ENCODE data around the gene GOLGA5. TPM values are rescaled to one million over a fixed set of nuclear protein-coding genes. Genes with fewer than 3 reads are reported as not detected.
"Not testable (repeated sequence)": the region's sequence is repeated elsewhere in the genome, so short reads cannot be mapped to it uniquely, and the experiment has no call there.

The GOLGA5 gene
- total and polyA plus RNA-seq, 12 donors: 18.5 to 27.7 (median 21.9) TPM

GRCh38 chr14:92774572-92774971 is 19.5 kb upstream of the GOLGA5 start:
- Histone ChIP-seq H3K9me3 (no peaks in the 10 kb centered on the region), H3K27me3 (no peaks in the 10 kb centered on the region), H3K4me3 (no peak overlapping the region), H3K27ac (peak overlapping the region in 2 of 10 donors; percentile 35 to 72), H3K4me1 (peaks cover 0 to 22% (median 0%) of the 10 kb centered on the region in 9 donors), H3K36me3 (no peaks in the 10 kb centered on the region)
- WGBS, 2 donors: 75 to 85% methylated on average over 8 of the region's 8 CpGs
- intact Hi-C loops (cut with DNase I): no loop called here
- TF ChIP-seq, protein P1, sequence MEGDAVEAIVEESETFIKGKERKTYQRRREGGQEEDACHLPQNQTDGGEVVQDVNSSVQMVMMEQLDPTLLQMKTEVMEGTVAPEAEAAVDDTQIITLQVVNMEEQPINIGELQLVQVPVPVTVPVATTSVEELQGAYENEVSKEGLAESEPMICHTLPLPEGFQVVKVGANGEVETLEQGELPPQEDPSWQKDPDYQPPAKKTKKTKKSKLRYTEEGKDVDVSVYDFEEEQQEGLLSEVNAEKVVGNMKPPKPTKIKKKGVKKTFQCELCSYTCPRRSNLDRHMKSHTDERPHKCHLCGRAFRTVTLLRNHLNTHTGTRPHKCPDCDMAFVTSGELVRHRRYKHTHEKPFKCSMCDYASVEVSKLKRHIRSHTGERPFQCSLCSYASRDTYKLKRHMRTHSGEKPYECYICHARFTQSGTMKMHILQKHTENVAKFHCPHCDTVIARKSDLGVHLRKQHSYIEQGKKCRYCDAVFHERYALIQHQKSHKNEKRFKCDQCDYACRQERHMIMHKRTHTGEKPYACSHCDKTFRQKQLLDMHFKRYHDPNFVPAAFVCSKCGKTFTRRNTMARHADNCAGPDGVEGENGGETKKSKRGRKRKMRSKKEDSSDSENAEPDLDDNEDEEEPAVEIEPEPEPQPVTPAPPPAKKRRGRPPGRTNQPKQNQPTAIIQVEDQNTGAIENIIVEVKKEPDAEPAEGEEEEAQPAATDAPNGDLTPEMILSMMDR (IDR thresholded peaks at IDR 0.05): no peak
- no peak for DNase-seq
- peak in 3 of 8 donors; percentile 31 to 54 (median 39) for ATAC-seq

DNA sequence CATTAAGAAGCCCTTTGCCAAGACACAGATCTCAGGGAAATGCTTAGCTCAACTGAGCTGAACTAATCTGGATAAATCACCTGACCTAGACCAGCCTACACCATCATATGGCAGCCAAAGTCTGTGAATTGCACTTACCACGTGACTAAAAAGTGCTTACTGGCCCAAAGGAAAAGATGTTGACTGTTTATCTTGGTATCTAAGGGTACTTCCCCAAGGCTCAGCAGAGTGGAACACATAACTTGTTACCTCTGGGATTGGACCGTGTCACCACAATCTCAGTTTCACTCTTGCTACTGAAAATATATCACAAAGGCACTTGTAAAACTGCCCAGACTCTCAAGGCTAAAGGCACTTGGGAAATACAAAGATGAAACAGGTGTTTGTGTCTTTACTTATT is 18.8 kb upstream of the GOLGA5 start:
- H3K36me3 ChIP-seq; H3K9me3 ChIP-seq; H3K27me3 ChIP-seq; DNase-seq; intact Hi-C loops (cut with DNase I); H3K4me3 ChIP-seq: not testable (repeated sequence)
- 1 to 7% methylated on average over 2 of the region's 2 CpGs for WGBS, 2 donors
- Histone ChIP-seq H3K27ac (peak overlapping the region in 1 of 10 donors; percentile 72), H3K4me1 (peaks cover 0 to 25% (median 0%) of the 10 kb centered on the region in 9 donors)
- ATAC-seq: peak; percentile 52 to 83 (median 65)

DNA sequence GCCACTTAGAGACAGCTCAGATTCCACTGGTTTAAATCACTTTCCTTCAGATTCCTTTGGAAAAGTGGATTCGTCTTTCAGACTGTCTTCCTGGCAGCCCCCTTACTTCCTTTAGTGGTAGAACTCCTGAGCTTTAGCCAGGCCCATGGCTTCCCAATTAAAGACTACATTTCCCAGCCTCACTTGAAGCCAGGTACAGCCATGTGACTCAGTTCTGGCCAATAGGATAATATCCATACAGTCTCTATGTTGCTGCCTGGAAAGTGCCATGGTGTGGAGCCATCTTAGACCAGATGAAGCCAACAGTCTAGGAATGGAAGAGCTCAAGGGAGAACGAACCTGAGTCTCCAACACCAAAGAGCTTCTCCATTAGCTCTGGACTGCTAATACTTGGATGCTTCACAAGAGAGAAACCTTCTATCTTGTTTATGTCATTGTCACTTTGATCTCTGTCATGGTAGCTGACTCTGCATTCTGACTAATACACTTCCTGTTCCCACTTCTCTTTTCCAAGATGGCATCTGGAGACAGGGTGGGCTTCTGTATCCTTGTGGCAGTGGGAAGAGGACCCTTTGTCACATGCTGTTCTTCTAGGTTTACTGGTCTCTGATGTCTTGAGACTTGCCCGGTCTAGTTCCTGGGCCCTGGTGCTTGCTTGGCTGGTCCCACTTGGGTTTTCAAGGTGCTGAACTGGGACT is 15.1 kb upstream of the GOLGA5 start:
- H3K4me3 ChIP-seq; H3K27me3 ChIP-seq; H3K36me3 ChIP-seq; H3K9me3 ChIP-seq; intact Hi-C loops (cut with DNase I); DNase-seq: not testable (repeated sequence)
- 75 to 76% methylated on average over 2 of the region's 3 CpGs for whole genome bisulfite sequencing, 2 donors
- ATAC-seq: peak in 1 of 8 donors; percentile 17
- Histone ChIP-seq H3K27ac (peak overlapping the region in 1 of 10 donors; percentile 51), H3K4me1 (peaks cover 0 to 33% (median 2%) of the 10 kb centered on the region in 9 donors)

DNA sequence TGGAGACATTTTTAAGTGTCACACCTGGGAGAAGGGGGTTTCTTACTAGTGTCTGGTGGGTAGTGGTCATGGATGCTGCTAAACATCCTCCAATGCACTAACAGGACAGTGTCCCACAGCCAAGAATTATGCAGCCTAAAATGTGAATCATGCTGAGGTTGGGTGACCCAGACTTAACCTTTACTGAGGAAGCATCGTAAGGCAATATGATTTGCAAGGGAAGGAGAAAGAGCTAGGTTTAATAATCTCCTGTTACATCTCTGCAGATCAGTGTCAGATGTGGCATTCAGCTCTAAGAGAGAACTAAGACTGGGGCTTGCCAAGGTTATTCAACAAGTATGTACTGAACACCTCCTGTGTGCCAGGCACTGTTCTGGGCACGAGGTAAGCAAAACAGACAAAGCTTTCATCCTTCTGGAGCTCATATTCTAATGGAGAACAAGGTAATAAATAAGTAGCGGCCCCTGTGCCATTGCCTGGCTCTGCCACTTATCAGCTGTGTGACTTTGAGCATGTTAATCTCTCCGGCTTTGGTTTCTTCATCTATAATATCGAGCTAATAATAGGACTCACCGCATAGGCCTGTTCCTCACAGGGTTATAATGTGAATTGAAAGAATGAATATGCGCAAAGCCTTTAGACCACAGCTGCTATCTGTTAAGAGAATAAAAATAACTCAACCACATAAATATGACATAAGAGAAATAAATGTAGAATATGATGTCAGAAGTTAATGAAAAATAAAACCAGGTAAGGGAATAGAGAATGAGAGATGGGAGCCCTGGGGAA is 13.5 kb upstream of the GOLGA5 start:
- H3K4me3 ChIP-seq: no peak overlapping the region
- H3K27me3 ChIP-seq: no peaks in the 10 kb centered on the region
- H3K9me3 ChIP-seq: no peaks in the 10 kb centered on the region
- DNase-seq (no peak), ATAC-seq (peak in 3 of 8 donors; percentile 32 to 52 (median 48))
- intact Hi-C loops (cut with DNase I): loop anchor here in 5 of 10 donors (2.0 to 10.0 kb wide), 4 partner anchors 33 to 96 kb away; partner anchors contain the start of gene LGMN (in 1 of the 5)
- peak overlapping the region in 3 of 10 donors; percentile 35 to 55 (median 37) for H3K27ac ChIP-seq
- H3K4me1 ChIP-seq: peaks cover 0 to 35% (median 7%) of the 10 kb centered on the region in 9 donors
- 57 to 59% methylated on average over 7 of the region's 7 CpGs for WGBS, 2 donors
- TF ChIP-seq, protein P1 (IDR thresholded peaks at IDR 0.05): no peak
- no peaks in the 10 kb centered on the region for H3K36me3 ChIP-seq

GRCh38 chr14:92781350-92781749 is 12.8 kb upstream of the GOLGA5 start:
- no peak for ATAC-seq
- Histone ChIP-seq H3K36me3 (no peaks in the 10 kb centered on the region), H3K4me1 (peaks cover 0 to 39% (median 12%) of the 10 kb centered on the region in 9 donors), H3K9me3 (peaks cover 0 to 3% (median 0%) of the 10 kb centered on the region in 11 donors), H3K4me3 (no peak overlapping the region), H3K27ac (peak overlapping the region in 2 of 10 donors; percentile 19 to 37), H3K27me3 (no peaks in the 10 kb centered on the region)
- DNase-seq: no peak
- intact Hi-C loops (cut with DNase I): loop anchor here in 5 of 10 donors (2.0 to 10.0 kb wide), 4 partner anchors 34 to 97 kb away; partner anchors contain the start of gene LGMN (in 1 of the 5)
- 68% methylated on average over 3 of the region's 3 CpGs for WGBS, 2 donors
- TF ChIP-seq, protein P1 (IDR thresholded peaks at IDR 0.05): no peak

Measured in heart right ventricle (tissue), 16 donors.